Neuronal stem cell (in vitro differentiated cells): Measurements from ENCODE around the gene SCN5A.
A peak's percentile ranks its signal among the peaks of the same experiment; 100 is the strongest.

Experiments used
- DNase-seq: peaks from one replicate; pipeline ENCODE4 v3.0.0-alpha.2; 2013; ENCODE audit warnings: low spot score
- H2AFZ ChIP-seq: one replicate; pipeline ENCODE4 v1.6.1; 2013; ENCODE audit warnings: mild to moderate bottlenecking, low read length, inconsistent platforms
- H2AK5ac ChIP-seq: 2 replicates; pipeline ENCODE4 v1.6.1; 2013; ENCODE audit warnings: low read depth, mild to moderate bottlenecking, inconsistent platforms, low read length, moderate library complexity, mixed read lengths
- H2BK120ac ChIP-seq: 2 replicates; pipeline ENCODE4 v1.6.1; 2013; ENCODE audit warnings: low read depth, mild to moderate bottlenecking, inconsistent platforms, low read length, moderate library complexity, mixed read lengths
- H2BK12ac ChIP-seq: one replicate; pipeline ENCODE4 v1.6.1; 2013; ENCODE audit warnings: low read length, inconsistent platforms
- H2BK15ac ChIP-seq: 2 replicates; pipeline ENCODE4 v1.6.1; 2013; ENCODE audit warnings: mild to moderate bottlenecking, low read length, inconsistent platforms, mixed read lengths
- H2BK5ac ChIP-seq: one replicate; pipeline ENCODE4 v1.6.1; 2013; ENCODE audit warnings: inconsistent platforms, mild to moderate bottlenecking, low read length, moderate library complexity
- H3K14ac ChIP-seq: one replicate; pipeline ENCODE4 v1.6.1; 2013; ENCODE audit warnings: low read length, inconsistent platforms
- H3K18ac ChIP-seq: 2 replicates; pipeline ENCODE4 v1.6.1; 2013; ENCODE audit warnings: low read length, inconsistent platforms
- H3K23ac ChIP-seq: 2 replicates; pipeline ENCODE4 v1.6.1; 2013; ENCODE audit warnings: low read depth, mild to moderate bottlenecking, mixed read lengths, low read length, inconsistent platforms; ENCODE audit not compliant: poor library complexity
- H3K27ac ChIP-seq: replicated peaks from 3 replicates; pipeline ENCODE4 v1.5.1; 2013; ENCODE audit warnings: low read length, inconsistent platforms
- H3K27me3 ChIP-seq, 3 experiments: 2 replicates each; pipeline ENCODE4 v1.6.1; 2013; ENCODE audit warnings: low read length in 3 of 3, mild to moderate bottlenecking in 2 of 3, inconsistent platforms in 1 of 3, low read depth in 1 of 3, mixed read lengths in 1 of 3, moderate library complexity in 1 of 3; ENCODE audit not compliant: control insufficient read depth in 3 of 3, insufficient read depth in 3 of 3
- H3K36me3 ChIP-seq, 2 donors: replicated peaks in 1 of 2; 2 replicates each; pipeline ENCODE4 v1.6.1; 2013; ENCODE audit warnings: low read length in 2 of 2; ENCODE audit not compliant: control insufficient read depth in 2 of 2, insufficient read depth in 2 of 2
- H3K4ac ChIP-seq: 2 replicates; pipeline ENCODE4 v1.6.1; 2013; ENCODE audit warnings: inconsistent platforms, mild to moderate bottlenecking, low read length, moderate library complexity
- H3K4me1 ChIP-seq, 2 donors: 1 replicate in 1 of 2; 2 replicates in 1 of 2; pipeline ENCODE4 v1.6.1; 2013; ENCODE audit warnings: low read length in 2 of 2, low read depth in 1 of 2; ENCODE audit not compliant: control insufficient read depth in 2 of 2, insufficient read depth in 1 of 2
- H3K4me2 ChIP-seq: one replicate; pipeline ENCODE4 v1.6.1; 2013; ENCODE audit warnings: mild to moderate bottlenecking, low read length, inconsistent platforms; ENCODE audit not compliant: insufficient read depth, poor library complexity, severe bottlenecking
- H3K4me3 ChIP-seq, 2 donors: 2 replicates each; pipeline ENCODE4 v1.5.1; 2013; ENCODE audit warnings: low read length in 2 of 2, mild to moderate bottlenecking in 2 of 2, inconsistent platforms in 1 of 2, moderate library complexity in 1 of 2
- H3K79me1 ChIP-seq: one replicate; pipeline ENCODE4 v1.6.1; 2013; ENCODE audit warnings: low read depth, mild to moderate bottlenecking, inconsistent platforms, low read length, moderate library complexity
- H3K9ac ChIP-seq: one replicate; pipeline ENCODE4 v1.6.1; 2013; ENCODE audit warnings: mild to moderate bottlenecking, low read depth, low read length, inconsistent platforms; ENCODE audit not compliant: poor library complexity
- H3K9me3 ChIP-seq, 2 donors: replicated peaks in 1 of 2; 2 replicates each; pipeline versions ENCODE3 to v1.6.1; 2013; ENCODE audit warnings: low read length in 2 of 2, mild to moderate bottlenecking in 2 of 2, inconsistent platforms in 1 of 2, low read depth in 1 of 2, mixed read lengths in 1 of 2, moderate library complexity in 1 of 2; ENCODE audit not compliant: control insufficient read depth in 2 of 2, insufficient read depth in 1 of 2
- H4K8ac ChIP-seq: one replicate; pipeline ENCODE4 v1.6.1; 2013; ENCODE audit warnings: low read depth, mild to moderate bottlenecking, inconsistent platforms, low read length, moderate library complexity
- H4K91ac ChIP-seq: one replicate; pipeline ENCODE4 v1.6.1; 2013; ENCODE audit warnings: low read length, low read depth, mild to moderate bottlenecking, inconsistent platforms; ENCODE audit not compliant: poor library complexity
- WGBS, 2 donors: extraction: QIAGEN DNeasy Blood & Tissue Kit; methylation state at CpG; one replicate each; pipeline ENCODE4 v1.1.7; 2013; ENCODE audit warnings: missing lambda C conversion rate in 2 of 2, mixed read lengths in 1 of 2; ENCODE audit not compliant: insufficient read length in 2 of 2, insufficient replicate concordance in 1 of 2; ENCODE audit errors: extremely low coverage in 2 of 2; 5-methylcytosine and 5-hydroxymethylcytosine counted together

The SCN5A gene

GRCh38 chr3:38610436-38610835 lies 39.1 kb downstream of the SCN5A start:
- WGBS, 2 donors, result no CpG with 5 or more reads among the region's 6 CpGs

GRCh38 chr3:38609386-38610111 lies 39.9 kb downstream of the SCN5A start:
- Histone ChIP-seq H3K14ac (peak overlapping the region; percentile 77), H3K23ac (peak overlapping the region; percentile 48), H3K79me1 (no peaks in the 10 kb centered on the region), H3K9me3 (no peaks in the 10 kb centered on the region), H3K4me2 (no peak overlapping the region), H2AFZ (no peak overlapping the region), H3K18ac (no peak overlapping the region), H2BK5ac (no peak overlapping the region), H3K4me1 (peaks cover 3 to 4% of the 10 kb centered on the region in 2 donors), H3K4ac (no peak overlapping the region), H3K9ac (no peak overlapping the region), H3K27me3 (peaks cover 0 to 11% (median 0%) of the 10 kb centered on the region in 3 experiments), H4K8ac (no peak overlapping the region), H2AK5ac (no peak overlapping the region), H3K27ac (no peak overlapping the region), H2BK12ac (no peak overlapping the region), H2BK15ac (no peak overlapping the region), H3K36me3 (no peaks in the 10 kb centered on the region), H2BK120ac (no peak overlapping the region), H3K4me3 (no peak overlapping the region), H4K91ac (no peak overlapping the region)
- DNase-seq, result no peak
- no CpG with 5 or more reads among the region's 21 CpGs for WGBS, 2 donors

More at GRCh38 chr3:38610436-38610835, 39.1 kb downstream of the SCN5A start:
- no peak overlapping the region for H3K23ac ChIP-seq
- no peaks in the 10 kb centered on the region for H3K79me1 ChIP-seq
- no peak overlapping the region for H4K8ac ChIP-seq
- H3K9ac ChIP-seq, result no peak overlapping the region
- no peak for DNase-seq
- H2AK5ac ChIP-seq, result no peak overlapping the region
- no peak overlapping the region for H3K27ac ChIP-seq
- peaks cover 3 to 4% of the 10 kb centered on the region in 2 donors for H3K4me1 ChIP-seq
- H2BK120ac ChIP-seq, result no peak overlapping the region
- H3K36me3 ChIP-seq, result no peaks in the 10 kb centered on the region
- H3K4ac ChIP-seq, result no peak overlapping the region
- H2BK12ac ChIP-seq, result no peak overlapping the region
- H3K9me3 ChIP-seq, result no peaks in the 10 kb centered on the region
- no peak overlapping the region for H2BK15ac ChIP-seq
- H3K18ac ChIP-seq, result no peak overlapping the region
- H2BK5ac ChIP-seq, result no peak overlapping the region
- no peak overlapping the region for H4K91ac ChIP-seq
- H3K4me3 ChIP-seq, result no peak overlapping the region
- no peak overlapping the region for H2AFZ ChIP-seq
- H3K27me3 ChIP-seq, result peaks cover 0 to 11% (median 0%) of the 10 kb centered on the region in 3 experiments
- H3K4me2 ChIP-seq, result no peak overlapping the region
- no peak overlapping the region for H3K14ac ChIP-seq

- no CpG with 5 or more reads among the region's 5 CpGs for WGBS, 2 donors
- H3K18ac ChIP-seq, result no peak overlapping the region
- H3K4ac ChIP-seq, result no peak overlapping the region
Measured at GRCh38 chr3:38608961-38609360, 40.5 kb downstream of the SCN5A start.

GRCh38 chr3:38608086-38608775 lies 41.3 kb downstream of the SCN5A start:
- no peak overlapping the region for H2BK120ac ChIP-seq
- peaks cover 0 to 11% (median 0%) of the 10 kb centered on the region in 3 experiments for H3K27me3 ChIP-seq
- no peaks in the 10 kb centered on the region for H3K36me3 ChIP-seq
- no peak overlapping the region for H3K18ac ChIP-seq
- H3K4me2 ChIP-seq, result no peak overlapping the region
- peaks cover 3 to 4% of the 10 kb centered on the region in 2 donors for H3K4me1 ChIP-seq
- H3K9me3 ChIP-seq, result no peaks in the 10 kb centered on the region
- H3K23ac ChIP-seq, result peak overlapping the region; percentile 34
- H4K8ac ChIP-seq, result no peak overlapping the region
- H4K91ac ChIP-seq, result no peak overlapping the region
- no peak overlapping the region for H2BK5ac ChIP-seq
- H3K4me3 ChIP-seq, result no peak overlapping the region
- DNase-seq, result no peak
- H2AFZ ChIP-seq, result no peak overlapping the region
- no peak overlapping the region for H3K27ac ChIP-seq
- no peaks in the 10 kb centered on the region for H3K79me1 ChIP-seq
- no CpG with 5 or more reads among the region's 13 CpGs for WGBS, 2 donors
- H2BK15ac ChIP-seq, result no peak overlapping the region
- no peak overlapping the region for H2AK5ac ChIP-seq
- H3K4ac ChIP-seq, result no peak overlapping the region
- no peak overlapping the region for H3K9ac ChIP-seq
- H2BK12ac ChIP-seq, result no peak overlapping the region
- no peak overlapping the region for H3K14ac ChIP-seq

More at GRCh38 chr3:38608961-38609360, 40.5 kb downstream of the SCN5A start:
- peaks cover 0 to 11% (median 0%) of the 10 kb centered on the region in 3 experiments for H3K27me3 ChIP-seq
- no peak overlapping the region for H3K9ac ChIP-seq
- H2BK15ac ChIP-seq, result no peak overlapping the region
- no peaks in the 10 kb centered on the region for H3K36me3 ChIP-seq
- no peak overlapping the region for H2BK12ac ChIP-seq
- no peak overlapping the region for H3K4me2 ChIP-seq
- no peak overlapping the region for H3K4me3 ChIP-seq
- no peak for DNase-seq
- H3K4me1 ChIP-seq, result peaks cover 3 to 4% of the 10 kb centered on the region in 2 donors
- no peak overlapping the region for H2AK5ac ChIP-seq
- H3K79me1 ChIP-seq, result no peaks in the 10 kb centered on the region
- H2BK5ac ChIP-seq, result no peak overlapping the region
- H3K9me3 ChIP-seq, result no peaks in the 10 kb centered on the region
- H2AFZ ChIP-seq, result no peak overlapping the region
- H4K8ac ChIP-seq, result no peak overlapping the region
- no peak overlapping the region for H3K14ac ChIP-seq
- no peak overlapping the region for H3K27ac ChIP-seq
- H4K91ac ChIP-seq, result no peak overlapping the region
- no peak overlapping the region for H3K23ac ChIP-seq
- H2BK120ac ChIP-seq, result no peak overlapping the region
